D721Med (cell line): ENCODE measurements around the gene TRIML1.

Experiments
- DNase-seq: peaks from one replicate; pipeline ENCODE4 v3.0.0; 2011; ENCODE audit warnings: low spot score; ENCODE audit not compliant: insufficient read length
- FAIRE-seq: peaks from 2 replicates; lab custom pipeline; 2011; peaks lifted over from hg19 to GRCh38; lab: Jason Lieb, UNC
- CTCF ChIP-seq: IDR thresholded peaks from 2 replicates; pipeline ENCODE4 v1.5.1; 2012; ENCODE audit warnings: mild to moderate bottlenecking, control low read depth; ENCODE audit not compliant: insufficient read depth; ENCODE audit errors: missing control alignments

The TRIML1 gene

GRCh38 chr4:188110741-188111471, 28.3 kb upstream of the TRIML1 start:
- no peak for DNase-seq
- no peak for TF ChIP-seq CTCF
- FAIRE-seq: no peak

GRCh38 chr4:188111955-188112354, 27.3 kb upstream of the TRIML1 start:
- TF ChIP-seq CTCF: no peak
- DNase-seq: no peak
- no peak for FAIRE-seq

- DNase-seq: no peak
- TF ChIP-seq CTCF: no peak
- FAIRE-seq: no peak
These were observed 26.1 kb upstream of the TRIML1 start for GRCh38 chr4:188113156-188113555.

- no peak for TF ChIP-seq CTCF
- DNase-seq (no peak), FAIRE-seq (no peak)
These were observed 21.5 kb upstream of the TRIML1 start for GRCh38 chr4:188117631-188118324.

GRCh38 chr4:188121530-188121929, 17.7 kb upstream of the TRIML1 start:
- no peak for FAIRE-seq
- no peak for TF ChIP-seq CTCF
- no peak for DNase-seq

GRCh38 chr4:188127214-188127874, 11.9 kb upstream of the TRIML1 start:
- no peak for FAIRE-seq
- DNase-seq: no peak

More at GRCh38 chr4:188127214-188127874, 11.9 kb upstream of the TRIML1 start:
- no peak for TF ChIP-seq CTCF
